ENCODE measurements around the gene ABCF3. TPM values are rescaled to one million over a fixed set of nuclear protein-coding genes. Genes with fewer than 3 reads are reported as not detected.

The ABCF3 gene
- total RNA-seq, 1 experiment from 2014 or later = 56.1 TPM

DNA sequence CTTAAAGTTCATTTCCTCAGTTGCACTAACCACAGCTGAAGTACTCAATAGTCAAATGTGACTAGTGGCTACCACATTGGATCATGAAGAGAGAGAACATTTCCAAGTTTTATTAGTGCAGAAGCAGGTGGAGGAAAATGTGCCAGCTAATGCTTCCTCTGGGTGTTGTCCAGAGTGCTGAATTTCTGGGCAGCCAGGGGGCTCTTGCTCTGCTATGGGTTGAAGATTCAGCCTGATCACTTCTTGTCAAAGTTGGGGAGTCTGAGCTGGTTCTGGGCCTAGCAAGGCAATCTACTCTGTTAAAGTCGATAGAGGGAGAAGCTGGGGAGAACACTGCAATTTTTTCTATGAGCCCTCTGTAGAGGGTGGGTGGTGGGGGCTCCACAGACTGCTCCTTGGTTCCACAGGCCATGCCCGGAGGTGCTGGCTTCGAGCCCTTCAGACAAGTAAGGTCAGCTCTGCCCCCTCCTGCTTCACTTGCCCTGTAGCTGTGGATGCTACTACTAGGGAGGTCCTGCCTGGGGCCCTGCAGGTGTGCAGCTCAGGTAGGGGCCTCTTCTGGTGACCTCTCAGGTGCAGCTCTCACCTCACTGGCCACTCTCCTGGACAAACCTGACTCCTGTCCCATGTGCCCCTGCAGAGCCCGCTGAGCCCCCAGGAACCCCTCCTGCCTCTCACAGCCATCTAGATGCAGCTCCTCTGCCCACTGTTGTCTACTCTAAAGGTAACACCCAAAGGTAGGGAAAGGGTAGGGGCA, 54.6 kb downstream of the ABCF3 start:
- TF ChIP-seq, protein P1, sequence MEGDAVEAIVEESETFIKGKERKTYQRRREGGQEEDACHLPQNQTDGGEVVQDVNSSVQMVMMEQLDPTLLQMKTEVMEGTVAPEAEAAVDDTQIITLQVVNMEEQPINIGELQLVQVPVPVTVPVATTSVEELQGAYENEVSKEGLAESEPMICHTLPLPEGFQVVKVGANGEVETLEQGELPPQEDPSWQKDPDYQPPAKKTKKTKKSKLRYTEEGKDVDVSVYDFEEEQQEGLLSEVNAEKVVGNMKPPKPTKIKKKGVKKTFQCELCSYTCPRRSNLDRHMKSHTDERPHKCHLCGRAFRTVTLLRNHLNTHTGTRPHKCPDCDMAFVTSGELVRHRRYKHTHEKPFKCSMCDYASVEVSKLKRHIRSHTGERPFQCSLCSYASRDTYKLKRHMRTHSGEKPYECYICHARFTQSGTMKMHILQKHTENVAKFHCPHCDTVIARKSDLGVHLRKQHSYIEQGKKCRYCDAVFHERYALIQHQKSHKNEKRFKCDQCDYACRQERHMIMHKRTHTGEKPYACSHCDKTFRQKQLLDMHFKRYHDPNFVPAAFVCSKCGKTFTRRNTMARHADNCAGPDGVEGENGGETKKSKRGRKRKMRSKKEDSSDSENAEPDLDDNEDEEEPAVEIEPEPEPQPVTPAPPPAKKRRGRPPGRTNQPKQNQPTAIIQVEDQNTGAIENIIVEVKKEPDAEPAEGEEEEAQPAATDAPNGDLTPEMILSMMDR (conservative IDR thresholded peaks at IDR 0.05) = no peak
- H3K79me1 ChIP-seq (ENCODE audit: insufficient read depth, low read depth, low read length, poor library complexity, severe bottlenecking) = no peaks in the 10 kb centered on the region
- H3K56ac ChIP-seq (ENCODE audit: insufficient read length, low read depth, low read length) = no peak overlapping the region
- no peaks in the 10 kb centered on the region for H3K9me3 ChIP-seq (ENCODE audit: control insufficient read depth, low read depth, low read length)
- no peak overlapping the region for H2AK5ac ChIP-seq (ENCODE audit: insufficient read length, low read length)
- H3K9me3 Mint-ChIP-seq = no peaks in the 10 kb centered on the region
- no peak overlapping the region for H3K23ac ChIP-seq (ENCODE audit: insufficient read length, low read depth, low read length)
- DNase-seq = no peak
- no peak overlapping the region for H3K4me3 Mint-ChIP-seq
- H2BK20ac ChIP-seq (ENCODE audit: low read depth, low read length, poor library complexity, severe bottlenecking) = no peak overlapping the region
- no peak overlapping the region for H3K9ac ChIP-seq (ENCODE audit: extremely low read depth, insufficient read length, low read length)
- H4K8ac ChIP-seq (replicated peaks; ENCODE audit: insufficient read length, low read depth, low read length) = no peak overlapping the region
- no peak overlapping the region for H3K14ac ChIP-seq (ENCODE audit: insufficient read depth, low read length)
- H3K27ac Mint-ChIP-seq = no peak overlapping the region
- no peaks in the 10 kb centered on the region for H3K23me2 ChIP-seq (ENCODE audit: insufficient read length, low read depth, low read length, poor library complexity, severe bottlenecking)
- H4K91ac ChIP-seq (ENCODE audit: insufficient read length, low read depth, low read length) = no peak overlapping the region
- no peak overlapping the region for H3T11ph ChIP-seq (ENCODE audit: low read length)
- H2BK12ac ChIP-seq (ENCODE audit: insufficient read length, low read depth, low read length) = no peak overlapping the region
- peaks cover 1% of the 10 kb centered on the region; the same call in 1 of the 2 replicates for H3K27me3 Mint-ChIP-seq (ENCODE audit: low read depth)
- H3K27me3 ChIP-seq (ENCODE audit: insufficient read depth, low read length) = no peaks in the 10 kb centered on the region
- H3K4me2 ChIP-seq (ENCODE audit: insufficient read depth, insufficient read length, low read length) = no peak overlapping the region
- no peaks in the 10 kb centered on the region for H3K79me2 ChIP-seq (ENCODE audit: insufficient read depth, low read length)
- H3K4me1 ChIP-seq (ENCODE audit: insufficient read depth, low read length) = no peaks in the 10 kb centered on the region
- H3K4ac ChIP-seq (ENCODE audit: low read depth, low read length) = no peak overlapping the region
- no peak overlapping the region for H4K5ac ChIP-seq (ENCODE audit: insufficient read length, low read depth, low read length)
- H3K18ac ChIP-seq (ENCODE audit: insufficient read length, low read depth, low read length) = no peak overlapping the region
- no peak overlapping the region for H2BK15ac ChIP-seq (ENCODE audit: low read depth, low read length)
- 0 out of 4 replicates have a peak, but pooled peaks cover 0 to 4% of the 10 kb centered on the region in 2 experiments for H3K4me1 Mint-ChIP-seq
- no CpG with 5 or more reads among the region's 4 CpGs for WGBS (ENCODE audit: extremely low coverage, insufficient read length, low lambda C conversion rate)
- no peak overlapping the region for H2AFZ ChIP-seq (ENCODE audit: low read length)
- H3K27ac ChIP-seq (ENCODE audit: insufficient read length, low read depth, low read length) = no peak overlapping the region
- H2BK120ac ChIP-seq (ENCODE audit: low read depth, low read length, poor library complexity, severe bottlenecking) = no peak overlapping the region
- no peak overlapping the region for H2BK5ac ChIP-seq (ENCODE audit: insufficient read length, low read length)
- H3K36me3 Mint-ChIP-seq (ENCODE audit: insufficient read depth in 1 of 3, low read depth in 3 of 3) = peaks cover 15 to 35% (median 32%) of the 10 kb centered on the region in 3 experiments
- H4K20me1 ChIP-seq (ENCODE audit: control insufficient read depth, insufficient read depth, insufficient read length) = no peaks in the 10 kb centered on the region
